CD4-positive, alpha-beta memory T cell (primary cell): ENCODE results near the gene CYB5B. TPM values are rescaled to one million over a fixed set of nuclear protein-coding genes. Genes with fewer than 3 reads are reported as not detected.

Experiments used
- CTCF ChIA-PET: fragments of 350-600 bp; sonication (Branson Sonifier 250); formaldehyde crosslinking; loops from one replicate; lab custom pipeline; 2021; ENCODE audit warnings: inconsistent platforms; ENCODE audit not compliant: partially characterized antibody; lab: Charles Lee
- POLR2A ChIA-PET: fragments of 350-600 bp; sonication (Branson Sonifier 250); formaldehyde crosslinking; loops from one replicate; lab custom pipeline; 2021; ENCODE audit not compliant: partially characterized antibody; lab: Charles Lee
- DNase-seq, 5 donors: peaks; one replicate each; pipeline versions ENCODE4 v3.0.0 to v3.0.0-alpha.2; 2020 to 2022; ENCODE audit warnings: mixed read lengths in 1 of 5
- H3K27ac ChIP-seq: one replicate; pipeline ENCODE4 v1.7.0; 2013; ENCODE audit warnings: low read depth, low read length
- H3K27me3 ChIP-seq: 2 replicates; pipeline ENCODE4 v1.7.0; 2013; ENCODE audit warnings: mild to moderate bottlenecking, low read length, moderate library complexity; ENCODE audit not compliant: insufficient read depth
- H3K36me3 ChIP-seq: 2 replicates; pipeline ENCODE4 v1.7.0; 2013; ENCODE audit warnings: mild to moderate bottlenecking, low read length, moderate library complexity; ENCODE audit not compliant: insufficient read depth
- H3K4me1 ChIP-seq: 2 replicates; pipeline ENCODE4 v1.7.0; 2013; ENCODE audit warnings: mild to moderate bottlenecking, low read length, moderate library complexity; ENCODE audit not compliant: insufficient read depth
- H3K4me3 ChIP-seq, 2 donors: one replicate each; pipeline ENCODE4 v1.7.0; 2013; ENCODE audit warnings: low read length in 2 of 2, mild to moderate bottlenecking in 1 of 2
- H3K9me3 ChIP-seq, 2 donors: one replicate each; pipeline ENCODE4 v1.7.0; 2013; ENCODE audit warnings: low read length in 2 of 2, control low read depth in 1 of 2; ENCODE audit not compliant: control insufficient read depth in 1 of 2
- H3K27ac Mint-ChIP-seq, 7 donors: one replicate each; pipeline ENCODE4 v1.8.0; 2020 to 2021; ENCODE audit warnings: mixed read lengths in 7 of 7, mild to moderate bottlenecking in 6 of 7, inconsistent platforms in 3 of 7, moderate library complexity in 3 of 7
- H3K27me3 Mint-ChIP-seq, 2 donors: one replicate each; pipeline ENCODE4 v1.8.0; 2020 to 2021; ENCODE audit warnings: mixed read lengths in 2 of 2
- H3K36me3 Mint-ChIP-seq, 2 donors: one replicate each; pipeline ENCODE4 v1.8.0; 2020 to 2021; ENCODE audit warnings: mixed read lengths in 2 of 2, inconsistent platforms in 1 of 2, mild to moderate bottlenecking in 1 of 2
- H3K4me1 Mint-ChIP-seq, 4 donors: one replicate each; pipeline ENCODE4 v1.8.0; 2020 to 2021; ENCODE audit warnings: mixed read lengths in 4 of 4, mild to moderate bottlenecking in 1 of 4
- H3K4me3 Mint-ChIP-seq, 8 donors: one replicate each; pipeline ENCODE4 v1.8.0; 2020 to 2021; ENCODE audit warnings: mixed read lengths in 8 of 8, mild to moderate bottlenecking in 7 of 8, moderate library complexity in 6 of 8, inconsistent platforms in 3 of 8
- H3K9me3 Mint-ChIP-seq, 8 donors: one replicate each; pipeline ENCODE4 v1.8.0; 2020 to 2021; ENCODE audit warnings: mixed read lengths in 8 of 8, mild to moderate bottlenecking in 5 of 8, inconsistent platforms in 3 of 8, moderate library complexity in 1 of 8
- intact Hi-C: fragments of 100-400 bp; cut with micrococcal nuclease; formaldehyde crosslinking; loops from one replicate; pipeline ENCODE4 v1.15.1; 2023
- polyA plus RNA-seq, 2 donors: library from polyadenylated mRNA; unstranded; fragments of 300-500 nt; fragmentation: Illumina TruSeq; gene quantifications; one replicate each; pipeline ENCODE4 v1.2.3, GENCODE V29; 2021
- total RNA-seq, 2 experiments: library from RNA; stranded (reverse); gene quantifications; one replicate each; pipeline ENCODE4 v1.2.3, GENCODE V29; 2021

The CYB5B gene
- total and polyA plus RNA-seq, 4 experiments from 2014 or later: 59.2 to 141 (median 89.9) TPM

- Mint-ChIP-seq H3K36me3 (no peaks in the 10 kb centered on the region), H3K9me3 (no peaks in the 10 kb centered on the region), H3K4me3 (no peak overlapping the region), H3K4me1 (peaks cover 0 to 3% (median 0%) of the 10 kb centered on the region in 4 donors), H3K27me3 (no peaks in the 10 kb centered on the region), H3K27ac (no peak overlapping the region)
- ChIA-PET POLR2A (no interaction called here), CTCF (no interaction called here)
- H3K27me3 ChIP-seq: no peaks in the 10 kb centered on the region
- no peaks in the 10 kb centered on the region for H3K4me1 ChIP-seq
- no peak for DNase-seq
- H3K4me3 ChIP-seq: no peak overlapping the region
- no peak overlapping the region for H3K27ac ChIP-seq
- no peaks in the 10 kb centered on the region for H3K36me3 ChIP-seq
- intact Hi-C loops: no loop called here
- no peaks in the 10 kb centered on the region for H3K9me3 ChIP-seq
Observed at GRCh38 chr16:69500496-69500895, 76.1 kb downstream of the CYB5B start.

- Mint-ChIP-seq H3K27ac (peak overlapping the region in 1 of 7 donors; percentile 47), H3K36me3 (no peaks in the 10 kb centered on the region), H3K9me3 (no peaks in the 10 kb centered on the region), H3K4me1 (peaks cover 0 to 3% (median 0%) of the 10 kb centered on the region in 4 donors), H3K4me3 (no peak overlapping the region), H3K27me3 (no peaks in the 10 kb centered on the region)
- no peaks in the 10 kb centered on the region for H3K4me1 ChIP-seq
- ChIA-PET POLR2A (no interaction called here), CTCF (no interaction called here)
- H3K27me3 ChIP-seq: no peaks in the 10 kb centered on the region
- DNase-seq: no peak
- no peaks in the 10 kb centered on the region for H3K36me3 ChIP-seq
- H3K9me3 ChIP-seq: no peaks in the 10 kb centered on the region
- H3K4me3 ChIP-seq: no peak overlapping the region
- no peak overlapping the region for H3K27ac ChIP-seq
- intact Hi-C loops: no loop called here
Observed at GRCh38 chr16:69501956-69502745, 77.7 kb downstream of the CYB5B start.

DNA sequence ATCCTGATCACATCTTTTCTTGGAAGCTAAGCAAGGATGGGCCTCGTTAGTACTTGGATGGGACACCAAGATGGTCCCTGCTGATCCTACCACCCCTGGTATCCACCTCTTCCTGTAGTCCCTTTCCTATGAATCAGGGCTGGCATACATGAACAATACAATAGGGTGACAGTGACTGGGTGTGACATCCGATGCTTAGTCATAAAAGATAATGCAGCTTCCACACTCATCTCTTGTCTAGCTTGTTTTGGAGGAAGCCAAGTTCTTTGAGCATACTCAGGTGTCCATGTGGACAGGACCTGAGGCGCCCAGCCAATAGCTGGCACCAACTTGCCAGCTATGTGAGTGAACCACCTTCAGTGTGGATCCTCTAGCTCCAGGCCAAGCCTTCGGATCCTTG is 78.8 kb downstream of the CYB5B start:
- DNase-seq: no peak
- CTCF ChIA-PET: no interaction called here

GRCh38 chr16:69508033-69508755 is 83.8 kb downstream of the CYB5B start:
- Histone ChIP-seq H3K9me3 (no peaks in the 10 kb centered on the region), H3K36me3 (no peaks in the 10 kb centered on the region), H3K4me3 (no peak overlapping the region), H3K4me1 (no peaks in the 10 kb centered on the region), H3K27ac (no peak overlapping the region), H3K27me3 (no peaks in the 10 kb centered on the region)
- intact Hi-C loops: no loop called here
- Mint-ChIP-seq H3K9me3 (no peaks in the 10 kb centered on the region), H3K4me1 (no peaks in the 10 kb centered on the region), H3K36me3 (no peaks in the 10 kb centered on the region), H3K27ac (no peak overlapping the region), H3K27me3 (peaks cover 0 to 2% of the 10 kb centered on the region in 2 donors), H3K4me3 (no peak overlapping the region)
- DNase-seq: no peak
- ChIA-PET CTCF (no interaction called here), POLR2A (no interaction called here)

More for the DNA sequence above, 78.8 kb downstream of the CYB5B start:
- H3K27me3 Mint-ChIP-seq: no peaks in the 10 kb centered on the region
- Histone ChIP-seq H3K27ac (no peak overlapping the region), H3K4me1 (no peaks in the 10 kb centered on the region), H3K4me3 (no peak overlapping the region), H3K27me3 (no peaks in the 10 kb centered on the region), H3K36me3 (no peaks in the 10 kb centered on the region), H3K9me3 (no peaks in the 10 kb centered on the region)
- H3K36me3 Mint-ChIP-seq: no peaks in the 10 kb centered on the region
- intact Hi-C loops: no loop called here
- H3K4me3 Mint-ChIP-seq: no peak overlapping the region
- H3K27ac Mint-ChIP-seq: no peak overlapping the region
- peaks cover 0 to 3% (median 0%) of the 10 kb centered on the region in 4 donors for H3K4me1 Mint-ChIP-seq
- H3K9me3 Mint-ChIP-seq: no peaks in the 10 kb centered on the region
- POLR2A ChIA-PET: interaction anchor here (0.6 kb wide), 1 partner anchor 63 kb away, joined by 3 read pairs; no protein-coding TSS in a partner anchor

GRCh38 chr16:69509125-69509524 is 84.7 kb downstream of the CYB5B start:
- no peaks in the 10 kb centered on the region for H3K36me3 ChIP-seq
- Mint-ChIP-seq H3K27ac (no peak overlapping the region), H3K9me3 (no peaks in the 10 kb centered on the region), H3K36me3 (no peaks in the 10 kb centered on the region), H3K4me1 (no peaks in the 10 kb centered on the region), H3K4me3 (no peak overlapping the region), H3K27me3 (peaks cover 0 to 2% of the 10 kb centered on the region in 2 donors)
- no peaks in the 10 kb centered on the region for H3K27me3 ChIP-seq
- H3K4me3 ChIP-seq: no peak overlapping the region
- ChIA-PET POLR2A (no interaction called here), CTCF (no interaction called here)
- no peak overlapping the region for H3K27ac ChIP-seq
- no peak for DNase-seq
- intact Hi-C loops: no loop called here
- H3K4me1 ChIP-seq: no peaks in the 10 kb centered on the region
- H3K9me3 ChIP-seq: no peaks in the 10 kb centered on the region

DNA sequence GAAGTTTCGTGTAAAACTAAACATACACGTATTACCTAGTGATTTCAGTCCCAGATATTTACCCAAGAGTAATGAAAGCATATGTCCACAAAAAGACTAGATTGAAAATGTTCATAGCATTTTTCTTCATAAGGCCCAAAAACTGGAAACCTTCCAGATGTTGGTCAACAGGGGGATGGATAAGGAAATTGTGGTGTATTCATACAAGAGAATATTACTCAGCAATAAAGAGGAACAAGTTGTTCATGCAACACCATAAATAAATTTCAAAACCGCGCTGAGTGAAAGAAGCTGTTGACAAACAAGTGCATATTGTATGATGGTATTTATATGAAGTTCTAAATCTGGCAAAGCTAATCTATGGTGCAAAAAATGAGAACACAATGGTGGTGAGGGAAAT is 87.2 kb downstream of the CYB5B start:
- H3K27ac Mint-ChIP-seq: no peak overlapping the region
- no peak for DNase-seq
- H3K4me1 ChIP-seq: no peaks in the 10 kb centered on the region
- H3K27me3 ChIP-seq: no peaks in the 10 kb centered on the region
- POLR2A ChIA-PET: no interaction called here
- H3K36me3 ChIP-seq: no peaks in the 10 kb centered on the region
- H3K4me3 ChIP-seq: no peak overlapping the region
- H3K4me3 Mint-ChIP-seq: no peak overlapping the region
- CTCF ChIA-PET: no interaction called here
- peaks cover 0 to 2% of the 10 kb centered on the region in 2 donors for H3K27me3 Mint-ChIP-seq
- intact Hi-C loops: no loop called here
- H3K4me1 Mint-ChIP-seq: no peaks in the 10 kb centered on the region
- H3K36me3 Mint-ChIP-seq: no peaks in the 10 kb centered on the region
- no peaks in the 10 kb centered on the region for H3K9me3 ChIP-seq
- H3K27ac ChIP-seq: no peak overlapping the region
- H3K9me3 Mint-ChIP-seq: peaks cover 0 to 2% (median 0%) of the 10 kb centered on the region in 8 donors

DNA sequence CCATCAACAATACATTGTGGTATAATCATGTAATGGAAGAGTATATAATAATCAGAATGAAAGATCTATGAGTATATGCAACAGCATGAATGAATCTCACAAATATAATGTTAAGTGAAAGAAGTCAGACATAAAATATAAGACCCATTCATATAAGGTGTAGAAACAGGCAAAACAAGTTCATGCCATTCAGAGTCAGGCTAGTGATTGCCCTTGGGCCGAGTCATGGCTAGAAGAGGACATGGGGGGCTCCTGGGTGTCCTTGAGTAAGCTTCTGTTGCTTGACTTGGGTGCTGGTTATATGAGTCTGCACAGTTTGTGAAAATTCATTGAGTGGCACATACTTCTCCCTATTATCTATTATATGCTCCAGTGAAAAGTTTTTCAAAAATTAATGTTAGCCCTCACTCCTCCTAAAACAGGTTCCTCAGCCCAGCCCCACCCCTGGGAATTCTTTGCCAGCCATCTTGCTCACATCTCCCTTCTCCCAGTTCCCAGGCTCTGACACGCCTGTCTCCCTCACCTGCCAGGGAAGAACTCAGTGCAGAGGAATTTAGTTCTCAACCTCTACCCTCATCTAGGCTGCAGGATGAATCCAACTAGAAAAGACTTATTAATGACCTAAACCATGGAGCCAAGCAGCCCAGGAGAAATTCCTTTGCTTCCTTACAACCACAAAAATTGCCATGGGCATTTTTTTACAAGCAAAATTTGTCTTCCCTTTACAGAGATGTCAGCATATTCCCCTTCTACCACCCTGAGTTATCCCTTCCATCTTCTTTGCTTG is 89.0 kb downstream of the CYB5B start:
- Histone ChIP-seq H3K9me3 (no peaks in the 10 kb centered on the region), H3K27me3 (no peaks in the 10 kb centered on the region), H3K36me3 (no peaks in the 10 kb centered on the region), H3K27ac (no peak overlapping the region), H3K4me3 (no peak overlapping the region), H3K4me1 (no peaks in the 10 kb centered on the region)
- DNase-seq: no peak
- Mint-ChIP-seq H3K4me1 (no peaks in the 10 kb centered on the region), H3K36me3 (no peaks in the 10 kb centered on the region), H3K4me3 (no peak overlapping the region), H3K27me3 (peaks cover 0 to 2% of the 10 kb centered on the region in 2 donors), H3K27ac (no peak overlapping the region), H3K9me3 (peaks cover 0 to 2% (median 0%) of the 10 kb centered on the region in 8 donors)
- ChIA-PET CTCF (no interaction called here), POLR2A (no interaction called here)
- intact Hi-C loops: no loop called here
